Stomach (tissue), 4 donors: ENCODE measurements around the gene DENND6B.

Source experiments
- CTCF ChIP-seq, 7 experiments: fragments of 450-650 bp in 4 of 7; fragments of 200-600 bp in 3 of 7; sonication (generic) in 3 of 7; IDR thresholded peaks; one replicate each; pipeline ENCODE4 v1.5.1; 2016 to 2019; ENCODE audit warnings: antibody characterized with exemption in 7 of 7, control low read depth in 2 of 7, mild to moderate bottlenecking in 1 of 7
- POLR2A ChIP-seq, 4 donors: fragments of 450-650 bp; IDR thresholded peaks; one replicate each; pipeline ENCODE4 v1.6.1; 2016; ENCODE audit warnings: antibody characterized with exemption in 4 of 4, control low read depth in 2 of 4, mild to moderate bottlenecking in 1 of 4, moderate library complexity in 1 of 4

GRCh38 chr22:50313600-50313999, 13.2 kb downstream of the DENND6B start:
- TF ChIP-seq CTCF (IDR thresholded peaks at IDR 0.05): no peak
- TF ChIP-seq POLR2A (IDR thresholded peaks at IDR 0.05): no peak
